ENCODE measurements around the gene ZNF808.
"Not testable (repeated sequence)": the region's sequence is repeated elsewhere in the genome, so short reads cannot be mapped to it uniquely, and the experiment has no call there.

Gene ZNF808

DNA sequence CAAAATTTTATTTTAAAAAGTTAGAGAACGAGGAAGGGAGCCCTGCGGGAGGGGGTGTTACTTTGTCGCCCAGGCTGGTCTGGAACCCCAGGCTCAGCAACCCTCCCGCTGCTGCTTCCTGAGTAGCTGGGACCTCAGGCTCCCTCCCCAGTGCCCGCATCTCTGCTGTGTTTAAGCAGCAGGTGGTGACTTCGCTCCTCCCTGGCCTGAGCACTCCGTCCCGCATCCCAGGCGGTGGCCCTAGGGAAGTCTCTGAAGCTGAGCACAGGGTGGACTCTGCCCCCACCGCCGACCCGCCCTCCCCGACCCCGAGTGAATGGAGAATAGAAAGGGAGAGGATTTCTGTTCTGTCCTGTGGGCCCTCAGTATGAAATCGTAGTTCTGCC is 73.2 kb downstream of the ZNF808 start:
- no peak for DNase-seq

DNA sequence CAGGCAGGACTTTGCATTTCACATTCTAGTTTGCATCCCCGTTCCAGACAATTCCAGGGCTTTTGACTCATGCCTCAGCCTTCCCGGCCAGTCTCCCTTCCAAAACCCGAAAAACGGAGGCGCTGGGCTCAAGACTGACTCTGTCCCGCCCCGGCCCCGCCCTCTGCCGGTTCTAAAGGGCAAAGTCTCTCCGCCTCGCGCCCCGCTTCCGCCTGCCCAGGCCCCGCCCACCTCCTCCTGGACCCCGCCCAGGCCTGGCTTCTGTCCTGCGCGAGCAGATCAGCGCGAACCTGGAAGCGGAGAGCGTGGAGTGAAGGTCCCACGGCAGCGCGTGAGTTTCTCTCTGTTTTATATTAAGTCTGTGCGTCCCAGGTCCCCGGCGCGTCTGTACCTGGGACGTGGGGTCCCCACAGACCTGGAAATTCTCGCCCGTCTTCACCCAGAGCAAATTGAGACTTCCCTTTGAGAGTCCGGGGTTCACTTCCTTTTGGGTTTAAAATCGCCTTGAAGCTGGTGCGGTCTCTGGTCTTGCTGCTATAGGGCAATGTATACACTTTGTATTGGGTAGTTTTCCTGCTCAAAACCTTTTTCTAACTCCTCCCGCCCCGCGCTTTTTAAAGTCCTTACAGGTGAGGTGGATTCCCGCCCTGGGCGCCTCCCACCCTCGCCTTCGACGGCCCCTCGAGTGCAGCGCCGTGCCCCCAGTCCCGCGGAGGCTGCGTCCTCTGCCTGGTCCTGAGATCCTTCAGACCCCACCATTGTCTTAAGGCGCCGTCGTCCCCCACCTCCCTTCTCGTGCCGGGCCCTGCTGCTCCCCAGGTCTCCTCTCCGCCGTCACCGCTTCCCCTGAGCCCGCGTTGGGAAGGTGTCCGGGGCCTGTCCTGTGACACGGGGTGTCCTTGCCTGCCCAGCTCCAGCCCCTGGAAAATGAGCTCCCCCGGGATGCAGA is 73.8 kb downstream of the ZNF808 start:
- DNase-seq = peak; percentile 94

DNA sequence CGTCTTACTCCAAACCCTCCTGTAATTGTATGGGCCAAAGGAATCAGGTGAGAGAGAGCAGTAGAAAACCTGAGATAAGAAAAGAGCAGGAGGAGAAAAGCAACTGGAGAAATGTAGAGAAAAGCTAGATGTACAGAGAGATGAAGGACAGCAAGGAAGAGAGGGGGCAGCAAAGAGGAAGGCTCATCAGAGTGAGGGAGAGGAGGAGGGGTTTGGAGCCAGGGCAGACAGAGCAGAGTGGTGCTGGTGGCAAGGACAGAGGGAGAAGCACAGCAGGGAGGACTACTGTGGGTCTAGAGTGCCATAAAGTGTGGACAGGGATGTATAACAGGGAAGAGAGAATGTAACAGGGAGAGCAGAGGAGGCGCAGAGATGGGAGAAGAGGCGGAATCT is 74.5 kb downstream of the ZNF808 start:
- DNase-seq = not testable (repeated sequence)

DNA sequence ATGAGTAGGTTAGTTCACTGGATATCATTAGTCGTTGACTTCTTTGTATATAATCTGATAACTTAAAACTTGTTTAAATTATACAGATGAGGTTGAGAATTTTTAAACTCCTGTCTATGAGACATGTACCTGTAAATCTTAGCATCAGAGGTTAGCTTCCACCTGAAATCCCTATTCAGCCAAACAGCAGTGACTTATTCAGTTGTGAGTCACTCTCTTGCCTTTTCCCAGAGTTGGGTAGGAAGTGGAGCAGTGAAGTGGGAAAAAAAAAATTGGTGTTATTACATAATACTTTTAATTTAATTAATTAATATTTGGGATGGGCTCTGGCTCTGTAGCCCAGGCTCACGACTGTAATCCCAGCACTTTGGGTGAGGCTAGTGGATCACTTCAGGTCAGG is 75.5 kb downstream of the ZNF808 start:
- DNase-seq = no peak

DNA sequence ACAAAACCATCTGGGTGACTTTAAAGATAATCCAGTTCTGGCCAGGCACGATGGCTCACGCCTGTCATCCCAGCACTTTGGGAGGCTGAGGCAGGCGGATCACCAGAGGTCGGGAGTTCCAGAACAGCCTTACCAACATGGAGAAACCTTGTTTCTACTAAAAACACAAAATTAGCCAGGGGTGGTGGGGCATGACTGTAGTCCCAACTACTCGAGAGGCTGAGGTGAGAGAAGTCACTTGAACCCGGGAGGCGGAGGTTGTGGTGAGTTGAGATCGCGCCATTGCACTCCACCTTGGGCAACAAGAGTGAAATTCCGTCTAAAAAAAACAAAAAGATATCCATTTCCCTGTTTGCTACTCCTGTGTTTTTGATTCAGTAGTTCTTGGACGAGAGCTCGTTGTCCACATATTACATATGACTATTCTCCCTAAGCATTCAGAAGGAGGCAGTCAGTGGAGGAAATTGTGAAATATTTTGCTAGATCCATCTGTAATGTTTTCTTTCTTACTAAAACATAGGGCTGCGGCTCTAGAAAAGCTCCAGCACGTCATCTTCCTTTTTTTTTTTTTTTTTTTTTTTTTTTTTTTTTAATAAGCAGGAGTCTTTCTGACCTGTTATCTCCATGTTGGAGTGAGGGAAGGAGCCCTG is 76.2 kb downstream of the ZNF808 start:
- DNase-seq = no peak
